ENCODE data around the gene F7.

The F7 gene

GRCh38 chr13:113112893-113113845, 7.6 kb downstream of the F7 start:
- no peak for DNase-seq (ENCODE audit: low read depth, low spot score)
- peaks cover 5% of the 10 kb centered on the region; the same call in 1 of the 2 replicates for H3K4me1 ChIP-seq (ENCODE audit: control insufficient read depth, insufficient read depth, low read length)
- H3K4me3 ChIP-seq (ENCODE audit: low read length): no peak overlapping the region
- H3K9me3 ChIP-seq (ENCODE audit: control insufficient read depth, insufficient read depth, low read length): no peaks in the 10 kb centered on the region
- H3K27me3 ChIP-seq (ENCODE audit: control insufficient read depth, insufficient read depth, low read length): peaks cover 26% of the 10 kb centered on the region; the same call in 1 of the 2 replicates
- no peak overlapping the region for H3K27ac ChIP-seq (ENCODE audit: low read length)
- H3K36me3 ChIP-seq (ENCODE audit: control insufficient read depth, insufficient read depth, low read length): peaks cover 3% of the 10 kb centered on the region; the same call in 1 of the 2 replicates
- no CpG with 5 or more reads among the region's 9 CpGs for WGBS (ENCODE audit: insufficient coverage, insufficient read length)

GRCh38 chr13:113113846-113114271, 8.3 kb downstream of the F7 start:
- DNase-seq (ENCODE audit: low read depth, low spot score): no peak
- no peak overlapping the region for H3K4me3 ChIP-seq (ENCODE audit: low read length)
- H3K27ac ChIP-seq (ENCODE audit: low read length): no peak overlapping the region
- no peaks in the 10 kb centered on the region for H3K9me3 ChIP-seq (ENCODE audit: control insufficient read depth, insufficient read depth, low read length)
- peaks cover 5% of the 10 kb centered on the region; the same call in 1 of the 2 replicates for H3K4me1 ChIP-seq (ENCODE audit: control insufficient read depth, insufficient read depth, low read length)
- peaks cover 26% of the 10 kb centered on the region; the same call in 1 of the 2 replicates for H3K27me3 ChIP-seq (ENCODE audit: control insufficient read depth, insufficient read depth, low read length)
- H3K36me3 ChIP-seq (ENCODE audit: control insufficient read depth, insufficient read depth, low read length): peaks cover 3% of the 10 kb centered on the region; the same call in 1 of the 2 replicates
- no CpG with 5 or more reads among the region's 8 CpGs for WGBS (ENCODE audit: insufficient coverage, insufficient read length)

- peaks cover 3% of the 10 kb centered on the region; the same call in 1 of the 2 replicates for H3K36me3 ChIP-seq (ENCODE audit: control insufficient read depth, insufficient read depth, low read length)
- peaks cover 3% of the 10 kb centered on the region; the same call in 1 of the 2 replicates for H3K4me1 ChIP-seq (ENCODE audit: control insufficient read depth, insufficient read depth, low read length)
- H3K27me3 ChIP-seq (ENCODE audit: control insufficient read depth, insufficient read depth, low read length): peaks cover 18% of the 10 kb centered on the region; the same call in 1 of the 2 replicates
- no peaks in the 10 kb centered on the region for H3K9me3 ChIP-seq (ENCODE audit: control insufficient read depth, insufficient read depth, low read length)
- no peak for DNase-seq (ENCODE audit: low read depth, low spot score)
- H3K4me3 ChIP-seq (ENCODE audit: low read length): no peak overlapping the region
- H3K27ac ChIP-seq (ENCODE audit: low read length): no peak overlapping the region
- no CpG with 5 or more reads among the region's 17 CpGs for WGBS (ENCODE audit: insufficient coverage, insufficient read length)
These were observed 9.1 kb downstream of the F7 start for GRCh38 chr13:113114511-113115362.

GRCh38 chr13:113115363-113116205, 10.0 kb downstream of the F7 start:
- Histone ChIP-seq H3K4me1 (ENCODE audit: control insufficient read depth, insufficient read depth, low read length) (no peaks in the 10 kb centered on the region), H3K27me3 (ENCODE audit: control insufficient read depth, insufficient read depth, low read length) (peaks cover 10% of the 10 kb centered on the region; the same call in 1 of the 2 replicates), H3K9me3 (ENCODE audit: control insufficient read depth, insufficient read depth, low read length) (no peaks in the 10 kb centered on the region), H3K4me3 (ENCODE audit: low read length) (no peak overlapping the region), H3K36me3 (ENCODE audit: control insufficient read depth, insufficient read depth, low read length) (peaks cover 3% of the 10 kb centered on the region; the same call in 1 of the 2 replicates), H3K27ac (ENCODE audit: low read length) (no peak overlapping the region)
- WGBS (ENCODE audit: insufficient coverage, insufficient read length): no CpG with 5 or more reads among the region's 21 CpGs
- no peak for DNase-seq (ENCODE audit: low read depth, low spot score)

GRCh38 chr13:113116206-113116800, 10.7 kb downstream of the F7 start:
- DNase-seq (ENCODE audit: low read depth, low spot score): no peak
- no CpG with 5 or more reads among the region's 10 CpGs for WGBS (ENCODE audit: insufficient coverage, insufficient read length)
- Histone ChIP-seq H3K4me1 (ENCODE audit: control insufficient read depth, insufficient read depth, low read length) (no peaks in the 10 kb centered on the region), H3K9me3 (ENCODE audit: control insufficient read depth, insufficient read depth, low read length) (no peaks in the 10 kb centered on the region), H3K36me3 (ENCODE audit: control insufficient read depth, insufficient read depth, low read length) (peaks cover 3% of the 10 kb centered on the region; the same call in 1 of the 2 replicates), H3K27ac (ENCODE audit: low read length) (no peak overlapping the region), H3K27me3 (ENCODE audit: control insufficient read depth, insufficient read depth, low read length) (peaks cover 4% of the 10 kb centered on the region; the same call in 1 of the 2 replicates), H3K4me3 (ENCODE audit: low read length) (no peak overlapping the region)

- DNase-seq (ENCODE audit: low read depth, low spot score): no peak
- WGBS (ENCODE audit: insufficient coverage, insufficient read length): no CpG with 5 or more reads among the region's 10 CpGs
These were observed 11.3 kb downstream of the F7 start for GRCh38 chr13:113116871-113117271.

GRCh38 chr13:113117335-113117872, 11.8 kb downstream of the F7 start:
- H3K4me3 ChIP-seq (ENCODE audit: low read length): no peak overlapping the region
- no peak for DNase-seq (ENCODE audit: low read depth, low spot score)

More at GRCh38 chr13:113116871-113117271, 11.3 kb downstream of the F7 start:
- no peaks in the 10 kb centered on the region for H3K9me3 ChIP-seq (ENCODE audit: control insufficient read depth, insufficient read depth, low read length)
- H3K27ac ChIP-seq (ENCODE audit: low read length): no peak overlapping the region
- H3K36me3 ChIP-seq (ENCODE audit: control insufficient read depth, insufficient read depth, low read length): peaks cover 3% of the 10 kb centered on the region; the same call in 1 of the 2 replicates
- H3K4me1 ChIP-seq (ENCODE audit: control insufficient read depth, insufficient read depth, low read length): no peaks in the 10 kb centered on the region
- peaks cover 2% of the 10 kb centered on the region; the same call in 1 of the 2 replicates for H3K27me3 ChIP-seq (ENCODE audit: control insufficient read depth, insufficient read depth, low read length)
- no peak overlapping the region for H3K4me3 ChIP-seq (ENCODE audit: low read length)

GRCh38 chr13:113117911-113118260, 12.3 kb downstream of the F7 start:
- peaks cover 3% of the 10 kb centered on the region; the same call in 1 of the 2 replicates for H3K36me3 ChIP-seq (ENCODE audit: control insufficient read depth, insufficient read depth, low read length)
- H3K27me3 ChIP-seq (ENCODE audit: control insufficient read depth, insufficient read depth, low read length): peaks cover 1% of the 10 kb centered on the region; the same call in 1 of the 2 replicates
- no CpG with 5 or more reads among the region's 9 CpGs for WGBS (ENCODE audit: insufficient coverage, insufficient read length)

More at GRCh38 chr13:113117335-113117872, 11.8 kb downstream of the F7 start:
- H3K36me3 ChIP-seq (ENCODE audit: control insufficient read depth, insufficient read depth, low read length): peaks cover 3% of the 10 kb centered on the region; the same call in 1 of the 2 replicates
- H3K27me3 ChIP-seq (ENCODE audit: control insufficient read depth, insufficient read depth, low read length): peaks cover 2% of the 10 kb centered on the region; the same call in 1 of the 2 replicates
- H3K27ac ChIP-seq (ENCODE audit: low read length): no peak overlapping the region
- H3K4me1 ChIP-seq (ENCODE audit: control insufficient read depth, insufficient read depth, low read length): no peaks in the 10 kb centered on the region
- WGBS (ENCODE audit: insufficient coverage, insufficient read length): no CpG with 5 or more reads among the region's 26 CpGs
- H3K9me3 ChIP-seq (ENCODE audit: control insufficient read depth, insufficient read depth, low read length): no peaks in the 10 kb centered on the region

More at GRCh38 chr13:113117911-113118260, 12.3 kb downstream of the F7 start:
- no peaks in the 10 kb centered on the region for H3K9me3 ChIP-seq (ENCODE audit: control insufficient read depth, insufficient read depth, low read length)
- no peak for DNase-seq (ENCODE audit: low read depth, low spot score)
- no peak overlapping the region for H3K27ac ChIP-seq (ENCODE audit: low read length)
- peaks cover 2% of the 10 kb centered on the region; the same call in 1 of the 2 replicates for H3K4me1 ChIP-seq (ENCODE audit: control insufficient read depth, insufficient read depth, low read length)
- no peak overlapping the region for H3K4me3 ChIP-seq (ENCODE audit: low read length)
